C4-2B (cell line): ENCODE results near the gene ZCCHC3.

Experiments
- CTCF ChIP-seq: fragments of 450-650 bp; conservative IDR thresholded peaks from 2 replicates; pipeline ENCODE4 v1.5.1; 2017; ENCODE audit warnings: mild to moderate bottlenecking
- ZFX ChIP-seq: fragments of 450-650 bp; IDR thresholded peaks from 2 replicates; pipeline ENCODE4 v1.6.1; 2017

GRCh38 chr20:312866-313265 lies 15.5 kb downstream of the ZCCHC3 start:
- TF ChIP-seq CTCF (no peak), ZFX (no peak)
